Sigmoid colon (tissue), 7 donors: ENCODE measurements around the gene KLF5. TPM values are rescaled to one million over a fixed set of nuclear protein-coding genes. Genes with fewer than 3 reads are reported as not detected.

Experiments
- DNase-seq: peaks from one replicate; pipeline ENCODE4 v3.0.0-alpha.2; 2019
- H3K27ac ChIP-seq, 4 donors: fragments of 200-600 bp; sonication (generic); one replicate each; pipeline ENCODE4 v1.5.1; 2016 to 2019; ENCODE audit warnings: mild to moderate bottlenecking in 1 of 4
- H3K27me3 ChIP-seq, 3 donors: fragments of 200-600 bp; sonication (generic); one replicate each; pipeline ENCODE4 v1.5.1; 2019; ENCODE audit warnings: mild to moderate bottlenecking in 1 of 3
- H3K36me3 ChIP-seq, 4 donors: fragments of 200-600 bp; sonication (generic); one replicate each; pipeline ENCODE4 v1.5.1; 2016 to 2019
- H3K4me1 ChIP-seq, 4 donors: fragments of 200-600 bp; sonication (generic); one replicate each; pipeline ENCODE4 v1.5.1; 2017 to 2019
- H3K4me3 ChIP-seq, 4 donors: fragments of 200-600 bp; sonication (generic); one replicate each; pipeline ENCODE4 v1.5.1; 2017 to 2019; ENCODE audit warnings: mild to moderate bottlenecking in 2 of 4, moderate library complexity in 1 of 4
- H3K9me3 ChIP-seq, 4 donors: fragments of 200-600 bp in 3 of 4; sonication (generic) in 3 of 4; one replicate each; pipeline versions ENCODE4 v1.5.1 to v1.6.1; 2013 to 2019
- EP300 ChIP-seq, 4 donors: sonication (generic); formaldehyde crosslinking; IDR thresholded peaks; one replicate each; pipeline ENCODE4 v1.6.1; 2017; ENCODE audit warnings: antibody characterized with exemption in 4 of 4
- POLR2A ChIP-seq, 2 donors: fragments of 450-650 bp; IDR thresholded peaks; one replicate each; pipeline ENCODE4 v1.6.1; 2016; ENCODE audit warnings: antibody characterized with exemption in 2 of 2, mild to moderate bottlenecking in 2 of 2, moderate library complexity in 2 of 2
- POLR2AphosphoS5 ChIP-seq, 4 donors: sonication (generic); formaldehyde crosslinking; IDR thresholded peaks; one replicate each; pipeline ENCODE4 v1.6.1; 2017; ENCODE audit warnings: antibody characterized with exemption in 4 of 4
- WGBS, 2 donors: extraction: QIAGEN DNeasy Blood & Tissue Kit; methylation state at CpG; one replicate each; pipeline ENCODE4 v1.1.7; 2013; 5-methylcytosine and 5-hydroxymethylcytosine counted together
- intact Hi-C: fragments of 100-400 bp; cut with DNase I; formaldehyde crosslinking; loops from one replicate; pipeline ENCODE4 v1.15.1; 2023
- polyA plus RNA-seq, 3 donors: library from polyadenylated mRNA; stranded (reverse); fragments of 200-250 nt; gene quantifications; one replicate each; pipeline ENCODE4 v1.2.3, GENCODE V29; 2013
- total RNA-seq, 4 donors: library from RNA; depleted of rRNA; stranded (reverse); fragments of >200 nt; gene quantifications; one replicate each; pipeline ENCODE4 v1.1.0, GENCODE V29; 2016
- TF ChIP-seq, protein P1 (sequence below), 4 experiments: fragments of 450-650 bp in 3 of 4; fragments of 200-600 bp in 1 of 4; IDR thresholded peaks; one replicate each; pipeline ENCODE4 v1.5.1; 2016 to 2019; ENCODE audit warnings: antibody characterized with exemption in 4 of 4, mild to moderate bottlenecking in 3 of 4, moderate library complexity in 2 of 4
- donor health status: healthy with polysubstance abuse.
- donor health status: Bipolar disorder and iron deficiency.
- donor health status: healthy.

The KLF5 gene
- total and polyA plus RNA-seq, 7 donors = 2.3 to 169 (median 3.6) TPM

DNA sequence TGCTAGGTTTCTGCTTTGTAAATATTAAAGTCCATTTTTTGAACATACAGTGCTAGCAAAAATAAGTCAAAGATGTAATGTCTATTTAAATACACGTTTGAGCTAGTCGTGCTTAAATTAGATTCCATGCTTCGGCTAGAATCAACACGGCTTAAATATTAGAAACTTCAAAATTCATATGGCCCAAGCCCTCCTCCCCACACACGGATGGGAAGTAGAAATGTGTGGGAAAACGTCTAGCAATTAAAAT is 816 bp upstream of the KLF5 start:
- Histone ChIP-seq H3K27ac (peak overlapping the region in 3 of 4 donors; percentile 78 to 85 (median 79)), H3K4me1 (peaks cover 0 to 18% (median 11%) of the 10 kb centered on the region in 4 donors), H3K27me3 (no peaks in the 10 kb centered on the region), H3K9me3 (no peaks in the 10 kb centered on the region), H3K36me3 (no peaks in the 10 kb centered on the region), H3K4me3 (peak overlapping the region in 3 of 4 donors; percentile 87 to 98 (median 90))
- DNase-seq = no peak
- TF ChIP-seq EP300 (IDR thresholded peaks at IDR 0.05) = no peak
- TF ChIP-seq, protein P1, sequence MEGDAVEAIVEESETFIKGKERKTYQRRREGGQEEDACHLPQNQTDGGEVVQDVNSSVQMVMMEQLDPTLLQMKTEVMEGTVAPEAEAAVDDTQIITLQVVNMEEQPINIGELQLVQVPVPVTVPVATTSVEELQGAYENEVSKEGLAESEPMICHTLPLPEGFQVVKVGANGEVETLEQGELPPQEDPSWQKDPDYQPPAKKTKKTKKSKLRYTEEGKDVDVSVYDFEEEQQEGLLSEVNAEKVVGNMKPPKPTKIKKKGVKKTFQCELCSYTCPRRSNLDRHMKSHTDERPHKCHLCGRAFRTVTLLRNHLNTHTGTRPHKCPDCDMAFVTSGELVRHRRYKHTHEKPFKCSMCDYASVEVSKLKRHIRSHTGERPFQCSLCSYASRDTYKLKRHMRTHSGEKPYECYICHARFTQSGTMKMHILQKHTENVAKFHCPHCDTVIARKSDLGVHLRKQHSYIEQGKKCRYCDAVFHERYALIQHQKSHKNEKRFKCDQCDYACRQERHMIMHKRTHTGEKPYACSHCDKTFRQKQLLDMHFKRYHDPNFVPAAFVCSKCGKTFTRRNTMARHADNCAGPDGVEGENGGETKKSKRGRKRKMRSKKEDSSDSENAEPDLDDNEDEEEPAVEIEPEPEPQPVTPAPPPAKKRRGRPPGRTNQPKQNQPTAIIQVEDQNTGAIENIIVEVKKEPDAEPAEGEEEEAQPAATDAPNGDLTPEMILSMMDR (IDR thresholded peaks at IDR 0.05) = no peak
- TF ChIP-seq POLR2AphosphoS5 (IDR thresholded peaks at IDR 0.05) = no peak
- TF ChIP-seq POLR2A (IDR thresholded peaks at IDR 0.05) = no peak
- WGBS, 2 donors = 4 to 29% methylated on average over 6 of the region's 6 CpGs
- intact Hi-C loops = loop anchor here (5.0 kb wide), 2 partner anchors 276 to 649 kb away; partner anchors contain the start of genes DIS3 and PIBF1

DNA sequence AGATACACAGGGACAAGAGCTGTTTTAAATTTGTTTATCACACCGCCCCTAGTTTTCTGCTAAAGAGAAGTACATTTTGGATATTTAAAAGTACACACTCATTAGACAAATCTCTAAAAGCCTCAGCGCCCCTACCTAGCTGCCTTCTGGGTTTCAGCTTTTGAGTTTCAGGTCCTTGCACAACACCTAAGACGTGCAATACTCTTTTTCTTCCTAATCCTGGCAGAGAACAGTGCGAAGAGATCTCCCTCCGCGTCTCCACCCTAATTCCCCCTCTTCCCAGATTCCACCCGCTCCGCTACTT is 421 bp upstream of the KLF5 start:
- 1 to 2% methylated on average over 8 of the region's 8 CpGs for WGBS, 2 donors
- Histone ChIP-seq H3K27me3 (no peaks in the 10 kb centered on the region), H3K4me3 (peak overlapping the region; percentile 66 to 98 (median 88)), H3K4me1 (peaks cover 0 to 18% (median 11%) of the 10 kb centered on the region in 4 donors), H3K36me3 (no peaks in the 10 kb centered on the region), H3K9me3 (no peaks in the 10 kb centered on the region), H3K27ac (peak overlapping the region; percentile 78 to 85 (median 80))
- intact Hi-C loops = loop anchor here (5.0 kb wide), 2 partner anchors 276 to 649 kb away; partner anchors contain the start of genes DIS3 and PIBF1
- TF ChIP-seq POLR2A (IDR thresholded peaks at IDR 0.05) (no peak), POLR2AphosphoS5 (IDR thresholded peaks at IDR 0.05) (no peak), EP300 (IDR thresholded peaks at IDR 0.05) (no peak)
- TF ChIP-seq, protein P1 (IDR thresholded peaks at IDR 0.05) = no peak
- DNase-seq = no peak

DNA sequence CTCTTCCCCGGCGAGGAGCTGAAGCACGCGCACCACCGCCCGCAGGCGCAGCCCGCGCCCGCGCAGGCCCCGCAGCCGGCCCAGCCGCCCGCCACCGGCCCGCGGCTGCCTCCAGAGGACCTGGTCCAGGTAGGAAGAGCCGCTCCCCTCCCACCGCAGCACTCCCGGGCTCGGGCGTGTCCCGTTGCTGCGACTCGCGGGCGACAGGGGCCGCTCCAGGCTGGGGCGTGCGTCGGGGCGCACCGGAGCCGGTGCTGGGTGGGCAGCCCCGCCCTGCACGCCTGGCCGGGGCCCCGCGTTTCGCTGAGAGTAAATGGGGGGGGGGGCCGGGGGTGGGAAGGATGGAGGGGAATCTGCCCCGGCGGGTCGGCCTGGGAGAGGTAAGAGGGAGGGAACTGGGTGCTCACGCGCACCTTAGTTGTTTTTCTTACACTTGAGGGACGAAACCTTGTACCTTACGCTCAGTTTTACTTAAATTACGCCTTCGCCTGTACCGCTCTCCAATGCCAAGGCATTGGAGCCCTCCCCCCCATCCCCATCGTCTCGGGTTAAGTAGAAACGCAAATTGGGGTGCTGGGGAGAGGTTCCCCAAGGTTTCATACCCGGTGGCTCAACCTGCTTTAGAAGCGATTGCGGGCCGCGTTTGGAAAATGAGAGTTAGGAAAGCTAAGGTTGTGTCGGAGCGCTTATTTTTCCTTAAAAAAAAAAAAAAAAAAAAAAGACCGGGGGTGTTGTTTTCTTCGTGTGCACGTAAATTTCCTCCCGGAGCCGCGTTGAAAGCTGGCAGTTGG is 850 bp downstream of the KLF5 start:
- intact Hi-C loops = loop anchor here (5.0 kb wide), 2 partner anchors 277 to 648 kb away; partner anchors contain the start of genes DIS3 and PIBF1
- Histone ChIP-seq H3K9me3 (no peaks in the 10 kb centered on the region), H3K36me3 (no peaks in the 10 kb centered on the region), H3K4me1 (peaks cover 0 to 18% (median 11%) of the 10 kb centered on the region in 4 donors), H3K4me3 (peak overlapping the region; percentile 66 to 98 (median 88)), H3K27me3 (no peaks in the 10 kb centered on the region), H3K27ac (peak overlapping the region; percentile 78 to 85 (median 80))
- no peak for TF ChIP-seq POLR2AphosphoS5 (IDR thresholded peaks at IDR 0.05)
- TF ChIP-seq POLR2A (IDR thresholded peaks at IDR 0.05) = no peak
- TF ChIP-seq, protein P1 (IDR thresholded peaks at IDR 0.05) = no peak
- TF ChIP-seq EP300 (IDR thresholded peaks at IDR 0.05) = no peak
- WGBS, 2 donors = 0 to 1% methylated on average over 68 of the region's 68 CpGs
- DNase-seq = peak; percentile 68

DNA sequence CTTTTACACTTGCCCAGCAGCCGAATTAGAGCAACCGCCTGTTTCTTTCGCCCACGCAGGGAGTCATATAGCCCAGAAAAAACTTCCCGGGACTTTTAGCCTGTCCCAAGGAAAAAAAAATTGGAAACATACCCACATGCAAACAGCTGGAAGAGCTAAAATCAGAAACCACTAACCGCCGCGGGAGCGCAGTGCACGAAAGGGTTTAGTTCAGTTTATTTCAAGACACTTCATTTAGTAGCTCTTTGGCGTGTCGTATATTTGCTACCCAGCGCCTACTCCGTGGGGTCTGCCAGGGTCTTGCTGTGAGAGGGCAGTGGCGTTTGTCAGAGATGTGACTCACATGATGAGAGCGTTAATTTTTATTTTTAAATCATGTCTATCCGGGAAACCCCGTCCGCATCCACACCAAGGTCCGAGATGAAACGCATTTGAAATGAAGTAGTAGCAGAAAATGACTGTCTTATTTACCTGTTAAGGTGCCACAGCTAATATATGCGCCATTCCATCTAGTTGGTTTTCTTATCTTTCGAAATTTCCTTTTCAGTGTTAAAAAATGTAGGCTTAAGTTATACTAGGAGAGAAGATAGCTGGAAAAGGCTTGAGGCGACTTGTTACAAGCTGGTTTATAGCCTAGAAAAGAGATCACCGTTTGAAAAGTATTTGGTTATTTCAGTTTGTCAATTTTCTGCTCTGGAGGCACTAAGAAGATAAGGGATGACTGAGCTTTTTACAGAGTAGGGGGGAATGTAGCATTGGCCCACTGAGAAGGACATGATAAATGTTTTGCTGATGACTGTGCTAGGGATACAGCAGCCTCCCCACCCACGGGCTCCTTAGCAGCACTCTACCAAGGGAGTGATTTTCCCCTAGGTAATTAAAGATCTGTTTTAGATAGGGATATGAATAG is 1.7 kb downstream of the KLF5 start:
- no peak for DNase-seq
- 3 to 17% methylated on average over 26 of the region's 26 CpGs for WGBS, 2 donors
- no peaks in the 10 kb centered on the region for H3K9me3 ChIP-seq
- intact Hi-C loops = no loop called here
- H3K27me3 ChIP-seq = no peaks in the 10 kb centered on the region
- peak overlapping the region; percentile 78 to 85 (median 80) for H3K27ac ChIP-seq
- H3K36me3 ChIP-seq = no peaks in the 10 kb centered on the region
- peak overlapping the region; percentile 66 to 98 (median 88) for H3K4me3 ChIP-seq
- TF ChIP-seq, protein P1 (IDR thresholded peaks at IDR 0.05) = no peak
- TF ChIP-seq POLR2A (IDR thresholded peaks at IDR 0.05) (no peak), EP300 (IDR thresholded peaks at IDR 0.05) (no peak), POLR2AphosphoS5 (IDR thresholded peaks at IDR 0.05) (no peak)
- peaks cover 0 to 18% (median 11%) of the 10 kb centered on the region in 4 donors for H3K4me1 ChIP-seq
